HG02759 (cell line): ENCODE data around the gene CXCR5.
A peak's percentile ranks its signal among the peaks of the same experiment; 100 is the strongest.

ENCODE experiments used
- ATAC-seq: cut with Tn5 transposase; IDR thresholded peaks from one replicate; pipeline ENCODE4 v1.9.1; 2021; ENCODE audit warnings: mild to moderate bottlenecking, moderate library complexity; ENCODE audit not compliant: unreplicated experiment

The CXCR5 gene

GRCh38 chr11:118924591-118925585, 41.2 kb downstream of the CXCR5 start:
- no peak for ATAC-seq

- ATAC-seq, result no peak
These were observed 43.9 kb downstream of the CXCR5 start for GRCh38 chr11:118927554-118928100.

- ATAC-seq, result peak; percentile 38
These were observed 44.6 kb downstream of the CXCR5 start for GRCh38 chr11:118928101-118928869.

GRCh38 chr11:118928870-118929500, 45.3 kb downstream of the CXCR5 start:
- ATAC-seq, result no peak

GRCh38 chr11:118929501-118930093, 45.9 kb downstream of the CXCR5 start:
- no peak for ATAC-seq

GRCh38 chr11:118930094-118930712, 46.5 kb downstream of the CXCR5 start:
- no peak for ATAC-seq

GRCh38 chr11:118931571-118931970, 47.9 kb downstream of the CXCR5 start:
- ATAC-seq, result no peak

- no peak for ATAC-seq
These were observed 49.8 kb downstream of the CXCR5 start for GRCh38 chr11:118933486-118933885.

- ATAC-seq, result no peak
These were observed 51.7 kb downstream of the CXCR5 start for GRCh38 chr11:118935376-118935775.

GRCh38 chr11:118938491-118939403, 55.1 kb downstream of the CXCR5 start:
- ATAC-seq, result no peak

- ATAC-seq, result no peak
These were observed 55.8 kb downstream of the CXCR5 start for GRCh38 chr11:118939404-118939915.

GRCh38 chr11:118939953-118940598, 56.4 kb downstream of the CXCR5 start:
- no peak for ATAC-seq

GRCh38 chr11:118947091-118947490, 63.4 kb downstream of the CXCR5 start:
- ATAC-seq, result no peak
